ENCODE data around the gene DAW1. TPM values are rescaled to one million over a fixed set of nuclear protein-coding genes. Genes with fewer than 3 reads are reported as not detected.

DAW1 gene
- total and polyA plus RNA-seq, 2 of the 13 experiments (the other 11 are each of a cell fraction or from before 2014, with no cell fraction given), result not detected

GRCh38 chr2:227876300-227876801 is 4.9 kb downstream of the DAW1 start (continued):
- TF ChIP-seq FUBP1 (CRISPR knock-in tag; IDR thresholded peaks at IDR 0.05; ENCODE audit: borderline replicate concordance) (no peak), PRPF4 (IDR thresholded peaks at IDR 0.05; ENCODE audit: low read depth, low read length, poor library complexity, severe bottlenecking) (no peak), IKZF1 (IDR thresholded peaks at IDR 0.05) (no peak), ZNF260 (CRISPR knock-in tag; IDR thresholded peaks at IDR 0.05; ENCODE audit: borderline replicate concordance, low read depth) (no peak)

GRCh38 chr2:227877421-227878310 is 6.2 kb downstream of the DAW1 start:
- no peak overlapping the region for H3K4me3 ChIP-seq (replicated peaks in 1 of 3; ENCODE audit: insufficient read depth in 1 of 3, low read depth in 2 of 3, low read length in 3 of 3)
- H3K36me3 ChIP-seq (replicated peaks in 1 of 2; ENCODE audit: control insufficient read depth in 1 of 2, insufficient read depth in 2 of 2, low read length in 2 of 2), result no peaks in the 10 kb centered on the region
- ATAC-seq (no peak), DNase-seq (ENCODE audit: low spot score) (no peak), FAIRE-seq (no peak)
- ChIA-PET POLR2A (no interaction called here), CTCF (ENCODE audit: low intra/inter-chr PET ratio, low total read pairs) (no interaction called here)
- no peaks in the 10 kb centered on the region for H3K79me2 ChIP-seq (ENCODE audit: insufficient read depth, low read length)
- H2AFZ ChIP-seq (ENCODE audit: low read length), result no peak overlapping the region
- H3K4me2 ChIP-seq (ENCODE audit: low read depth, low read length), result no peak overlapping the region
- H4K20me1 ChIP-seq (ENCODE audit: insufficient read depth, low read length), result no peaks in the 10 kb centered on the region
- no peak overlapping the region for H3K9ac ChIP-seq (ENCODE audit: insufficient read depth, low read depth, low read length)
- BruUV-seq (replicated peaks), result no TSS peak
- H3K27ac ChIP-seq (ENCODE audit: extremely low read length, insufficient read depth, low read length), result no peak overlapping the region
- in situ Hi-C loops (cut with HindIII; ENCODE audit: extremely low pct_ligation_motif_present, low pct_unique_long_range_greater_than_20kb) (no loop called here), intact Hi-C loops (cut with micrococcal nuclease; ENCODE audit: unreplicated experiment) (no loop called here)
- 0 out of 2 replicates have a peak, but pooled peaks cover 6% of the 10 kb centered on the region for H3K4me1 ChIP-seq (ENCODE audit: insufficient read depth, low read length)
- WGBS (ENCODE audit: low lambda C conversion rate), result 31% methylated on average over 9 of the region's 9 CpGs
- peaks cover 0 to 8% of the 10 kb centered on the region in 2 experiments; a peak in 3 of 5 replicates for H3K27me3 ChIP-seq (ENCODE audit: control insufficient read depth in 1 of 2, insufficient read depth in 2 of 2, low read length in 2 of 2)
- H3K9me3 ChIP-seq (ENCODE audit: low read length), result no peaks in the 10 kb centered on the region
- TF ChIP-seq MBD4 (IDR thresholded peaks at IDR 0.05; ENCODE audit: borderline replicate concordance, low read length), result no peak
- no peak for TF ChIP-seq ZXDC (CRISPR knock-in tag; IDR thresholded peaks at IDR 0.05)
- TF ChIP-seq REPIN1 (CRISPR knock-in tag; IDR thresholded peaks at IDR 0.05; ENCODE audit: borderline replicate concordance, low read depth), result no peak
- TF ChIP-seq ZFP36 (IDR thresholded peaks at IDR 0.05; ENCODE audit: borderline replicate concordance, low read depth, low read length, partially characterized antibody), result no peak
- no peak for TF ChIP-seq HOXA5 (CRISPR knock-in tag; IDR thresholded peaks at IDR 0.05)
- TF ChIP-seq ETV6 (CRISPR knock-in tag; conservative IDR thresholded peaks at IDR 0.05), result no peak
- no peak for TF ChIP-seq ZNF205 (CRISPR knock-in tag; IDR thresholded peaks at IDR 0.05)
- TF ChIP-seq NFAT5 (CRISPR knock-in tag; IDR thresholded peaks at IDR 0.05), result no peak

Data from HepG2 (cell line).